Endothelial cell of umbilical vein (primary cell): ENCODE results near the gene RPS6KA6. TPM values are rescaled to one million over a fixed set of nuclear protein-coding genes. Genes with fewer than 3 reads are reported as not detected.

Source experiments
- BruUV-seq: library from RNA; stranded (reverse); fragments of 400-500 nt; replicated peaks from 2 replicates; lab custom pipeline; 2021; lab: Mats Ljungman, UMichigan
- CTCF ChIA-PET: fragments of 300-600, 350-600 bp; sonication (Branson Sonifier 250); formaldehyde crosslinking; loops from one replicate; lab custom pipeline; 2021; ENCODE audit warnings: antibody characterized with exemption, inconsistent platforms; lab: Charles Lee
- POLR2A ChIA-PET: fragments of 300-600, 350-600 bp; sonication (Branson Sonifier 250); formaldehyde crosslinking; loops from one replicate; lab custom pipeline; 2021; ENCODE audit warnings: antibody characterized with exemption, inconsistent platforms; lab: Charles Lee
- DNase-seq: peaks from one replicate; pipeline ENCODE4 v3.0.0-alpha.2; 2011; ENCODE audit warnings: low read depth, low spot score
- FAIRE-seq: peaks from 2 replicates; lab custom pipeline; 2011; peaks lifted over from hg19 to GRCh38; lab: Jason Lieb, UNC
- H2AFZ ChIP-seq: 2 replicates; pipeline ENCODE4 v1.6.0; 2012; ENCODE audit warnings: low read depth, low read length, control low read depth, inconsistent platforms
- H3K27ac ChIP-seq: 2 replicates; pipeline ENCODE4 v1.5.1; 2011; ENCODE audit warnings: low read depth, mild to moderate bottlenecking, control low read depth, low read length, moderate library complexity; ENCODE audit not compliant: insufficient read depth
- H3K27me3 ChIP-seq, 2 experiments: 2 replicates each; pipeline versions ENCODE4 v1.6.0 to v1.6.1; 2011; ENCODE audit warnings: low read length in 2 of 2, mixed read lengths in 1 of 2; ENCODE audit not compliant: control insufficient read depth in 2 of 2, insufficient read depth in 2 of 2
- H3K36me3 ChIP-seq, 2 experiments: 2 replicates in 1 of 2; 3 replicates in 1 of 2; pipeline ENCODE4 v1.5.1; 2011; ENCODE audit warnings: low read length in 2 of 2, mild to moderate bottlenecking in 1 of 2, moderate library complexity in 1 of 2; ENCODE audit not compliant: control insufficient read depth in 2 of 2, insufficient read depth in 2 of 2; ENCODE audit errors: extremely low read depth in 1 of 2
- H3K4me1 ChIP-seq: 3 replicates; pipeline ENCODE4 v1.5.1; 2011; ENCODE audit warnings: mild to moderate bottlenecking, low read length; ENCODE audit not compliant: control insufficient read depth, insufficient read depth; ENCODE audit errors: extremely low read depth
- H3K4me2 ChIP-seq: 2 replicates; pipeline ENCODE4 v1.6.1; 2011; ENCODE audit warnings: low read length, control low read depth, mixed read lengths; ENCODE audit not compliant: insufficient read depth
- H3K4me3 ChIP-seq, 3 experiments: fragments of 200-600 bp in 1 of 3; sonication (generic), shearing (Covaris generic) in 1 of 3; replicated peaks in 1 of 3; 2 replicates each; pipeline ENCODE4 v1.5.1; 2011 to 2016; ENCODE audit warnings: control low read depth in 3 of 3, low read length in 3 of 3, mild to moderate bottlenecking in 2 of 3, inconsistent platforms in 1 of 3, low read depth in 1 of 3, moderate library complexity in 1 of 3; ENCODE audit not compliant: insufficient read depth in 1 of 3
- H3K79me2 ChIP-seq: 2 replicates; pipeline ENCODE4 v1.6.0; 2012; ENCODE audit warnings: low read length, inconsistent platforms; ENCODE audit not compliant: control insufficient read depth, insufficient read depth
- H3K9ac ChIP-seq: replicated peaks from 2 replicates; pipeline ENCODE3; 2011; ENCODE audit warnings: low read length, control low read depth; ENCODE audit not compliant: insufficient read depth; ENCODE audit errors: extremely low read depth
- H3K9me1 ChIP-seq: replicated peaks from 3 replicates; pipeline ENCODE4 v1.6.0; 2011; ENCODE audit warnings: mild to moderate bottlenecking, low read length; ENCODE audit not compliant: control insufficient read depth, insufficient read depth; ENCODE audit errors: extremely low read depth
- H3K9me3 ChIP-seq: replicated peaks from 2 replicates; pipeline ENCODE4 v1.5.1; 2012; ENCODE audit warnings: low read length, inconsistent platforms; ENCODE audit not compliant: control insufficient read depth, insufficient read depth
- H4K20me1 ChIP-seq: replicated peaks from 2 replicates; pipeline ENCODE3; 2011; ENCODE audit warnings: mild to moderate bottlenecking, low read length; ENCODE audit not compliant: control insufficient read depth, insufficient read depth; ENCODE audit errors: extremely low read depth
- CTCF ChIP-seq, 2 donors: IDR thresholded peaks; 1 replicate in 1 of 2; 2 replicates in 1 of 2; pipeline ENCODE4 v1.5.1; 2011; ENCODE audit warnings: low read length in 2 of 2, mild to moderate bottlenecking in 2 of 2, moderate library complexity in 2 of 2, control low read depth in 1 of 2, inconsistent platforms in 1 of 2, low read depth in 1 of 2; ENCODE audit not compliant: insufficient read depth in 1 of 2; ENCODE audit errors: extremely low read depth in 1 of 2
- EZH2 ChIP-seq: IDR thresholded peaks from 2 replicates; pipeline ENCODE4 v1.6.1; 2012; ENCODE audit warnings: borderline replicate concordance, low read depth, mild to moderate bottlenecking, moderate library complexity, low read length, inconsistent platforms; ENCODE audit not compliant: severe bottlenecking
- FOS ChIP-seq: IDR thresholded peaks from 2 replicates; pipeline ENCODE4 v1.6.1; 2011; ENCODE audit warnings: mild to moderate bottlenecking, low read length, moderate library complexity, borderline replicate concordance; ENCODE audit not compliant: insufficient read depth
- GATA2 ChIP-seq: IDR thresholded peaks from 2 replicates; pipeline ENCODE4 v1.7.0; 2011; ENCODE audit warnings: low read depth, mild to moderate bottlenecking, moderate library complexity, mixed read lengths, low read length; ENCODE audit not compliant: insufficient read length, insufficient read depth
- JUN ChIP-seq: IDR thresholded peaks from 2 replicates; pipeline ENCODE4 v1.6.1; 2011; ENCODE audit warnings: borderline replicate concordance, low read depth; ENCODE audit not compliant: insufficient read length, insufficient read depth
- MAX ChIP-seq: IDR thresholded peaks from 2 replicates; pipeline ENCODE4 v1.6.1; 2011; ENCODE audit not compliant: insufficient read depth, insufficient read length
- MYC ChIP-seq: IDR thresholded peaks from one replicate; pipeline ENCODE4 v1.6.1; 2011; ENCODE audit warnings: mild to moderate bottlenecking, low read depth, low read length
- POLR2A ChIP-seq: IDR thresholded peaks from 2 replicates; pipeline ENCODE4 v1.6.1; 2012; ENCODE audit warnings: low read depth, mild to moderate bottlenecking, control low read depth, low read length
- POLR2AphosphoS5 ChIP-seq: IDR thresholded peaks from 2 replicates; pipeline ENCODE4 v1.6.1; 2012; ENCODE audit warnings: low read depth, mild to moderate bottlenecking, control low read depth, low read length, moderate library complexity; ENCODE audit not compliant: insufficient read depth
- dilution Hi-C: fragments of 300-500 bp; cut with MboI; formaldehyde crosslinking; loops from one replicate; pipeline ENCODE4 v1.15.0; 2019; ENCODE audit warnings: low sequenced_read_pairs; ENCODE audit not compliant: extremely low pct_ligation_motif_present
- intact Hi-C: fragments of 100-400 bp; cut with micrococcal nuclease; formaldehyde crosslinking; loops from one replicate; pipeline ENCODE4 v1.10.0; 2022
- polyA plus RNA-seq, 4 experiments: library from polyadenylated mRNA; depleted of rRNA in 3 of 4; stranded (reverse) in 3 of 4; unstranded in 1 of 4; fragments of >200 nt; gene quantifications; 2 replicates each; pipeline versions ENCODE4 v1.2.1 to v1.2.3, GENCODE V29; 2011 to 2012; ENCODE audit warnings: missing spikeins in 1 of 4
- total RNA-seq: library from RNA; stranded (reverse); gene quantifications from 2 replicates; pipeline ENCODE4 v1.2.3, GENCODE V29; 2021

RPS6KA6 gene
- total and polyA plus RNA-seq, 2 donors (not counting 3 experiments of a cell fraction or from before 2014, with no cell fraction given) = 0.23 to 0.69 TPM

GRCh38 chrX:84170931-84171330, 17.1 kb downstream of the RPS6KA6 start:
- Histone ChIP-seq H3K4me1 (no peaks in the 10 kb centered on the region), H3K9ac (no peak overlapping the region), H3K9me1 (no peaks in the 10 kb centered on the region), H3K9me3 (no peaks in the 10 kb centered on the region), H3K27me3 (no peaks in the 10 kb centered on the region), H3K36me3 (no peaks in the 10 kb centered on the region), H4K20me1 (no peaks in the 10 kb centered on the region), H3K4me3 (no peak overlapping the region), H3K4me2 (no peak overlapping the region), H3K79me2 (no peaks in the 10 kb centered on the region), H2AFZ (no peak overlapping the region), H3K27ac (no peak overlapping the region)
- dilution Hi-C loops (no loop called here), intact Hi-C loops (no loop called here)
- ChIA-PET POLR2A (no interaction called here), CTCF (no interaction called here)
- TF ChIP-seq POLR2A (no peak), POLR2AphosphoS5 (no peak), JUN (no peak), EZH2 (no peak), CTCF (IDR thresholded peaks at IDR 0.05; ENCODE audit: extremely low read depth in 1 of 2, insufficient read depth in 1 of 2, low read depth in 1 of 2, low read length in 2 of 2) (no peak), FOS (no peak), GATA2 (no peak), MAX (no peak), MYC (no peak)
- BruUV-seq = no TSS peak
- no peak for FAIRE-seq
- DNase-seq = no peak
